Renal cortical epithelial cell (primary cell): ENCODE results near the gene LAMP1. TPM values are rescaled to one million over a fixed set of nuclear protein-coding genes. Genes with fewer than 3 reads are reported as not detected.
A peak's percentile ranks its signal among the peaks of the same experiment; 100 is the strongest.
"Not testable (repeated sequence)": the region's sequence is repeated elsewhere in the genome, so short reads cannot be mapped to it uniquely, and the experiment has no call there.

Experiments
- DNase-seq: peaks from one replicate; pipeline ENCODE4 v3.0.0-alpha.2; 2011; ENCODE audit warnings: low read depth
- total RNA-seq: library from RNA; depleted of rRNA; stranded (reverse); fragments of >200 nt; gene quantifications from 2 replicates; pipeline ENCODE4 v1.2.3, GENCODE V29; 2014

The LAMP1 gene
- total RNA-seq, 1 donor from 2014 or later: 222 TPM

DNA sequence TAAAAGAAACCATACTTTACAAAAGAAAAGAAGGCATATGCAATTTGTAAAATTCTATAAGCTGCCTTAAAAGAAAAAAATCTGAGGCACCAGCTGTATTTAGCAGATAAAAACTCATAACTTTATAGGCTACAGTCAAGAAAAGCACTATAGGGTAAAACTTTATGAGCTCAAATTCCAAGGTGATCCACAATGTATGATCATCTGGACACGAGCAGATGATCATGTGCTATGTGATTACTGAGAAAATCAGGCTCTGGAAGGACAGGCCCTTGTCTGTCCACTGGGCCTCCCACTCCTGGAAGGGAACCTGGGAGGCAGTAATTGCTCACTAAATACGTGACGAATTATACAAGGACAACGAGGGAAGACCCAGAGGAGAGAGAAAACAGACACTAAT lies 59.6 kb downstream of the LAMP1 start:
- no peak for DNase-seq

DNA sequence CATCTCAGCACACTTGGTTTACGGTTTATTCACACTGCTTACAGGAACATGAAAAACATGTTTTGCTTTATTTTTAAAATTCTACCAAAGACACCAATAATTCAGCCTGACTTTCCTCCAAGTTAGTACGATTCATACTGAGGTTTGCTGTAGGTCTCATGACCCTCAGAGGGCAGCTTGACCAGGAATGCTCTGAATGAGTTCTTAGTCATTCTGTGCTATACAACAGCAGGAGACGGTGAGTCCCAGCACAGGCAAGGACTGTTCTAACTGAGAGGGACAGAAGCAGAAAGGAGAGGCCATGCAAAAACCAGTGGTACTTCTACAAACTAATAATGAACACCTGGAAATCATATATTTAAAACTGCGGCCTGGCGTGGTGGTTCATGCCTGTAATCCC lies 60.5 kb downstream of the LAMP1 start:
- DNase-seq: peak; percentile 79

DNA sequence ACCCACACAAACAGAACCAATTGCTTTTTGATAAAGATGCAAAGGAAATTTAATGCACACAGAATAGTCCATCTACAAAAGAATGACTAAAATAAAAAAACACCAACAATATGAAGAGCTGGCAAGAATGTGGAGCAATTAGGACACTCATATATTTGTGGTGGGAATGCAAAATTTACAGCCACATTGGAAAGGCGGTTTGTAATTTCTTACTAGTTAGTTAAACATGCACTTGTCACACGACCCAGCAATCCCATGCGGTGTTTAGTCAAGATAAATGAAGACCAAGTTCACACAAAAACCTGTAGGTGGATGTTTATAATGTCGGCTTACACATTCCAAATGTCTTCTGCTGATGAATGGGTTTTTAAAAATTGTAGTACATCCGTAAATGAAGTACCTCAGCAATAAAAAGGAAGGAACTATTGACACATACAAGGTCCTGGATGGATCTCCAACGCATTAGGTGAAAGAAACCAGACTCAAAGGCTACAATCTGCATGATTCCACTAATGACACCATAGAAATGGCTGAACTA lies 61.7 kb downstream of the LAMP1 start:
- DNase-seq: peak; percentile 18

DNA sequence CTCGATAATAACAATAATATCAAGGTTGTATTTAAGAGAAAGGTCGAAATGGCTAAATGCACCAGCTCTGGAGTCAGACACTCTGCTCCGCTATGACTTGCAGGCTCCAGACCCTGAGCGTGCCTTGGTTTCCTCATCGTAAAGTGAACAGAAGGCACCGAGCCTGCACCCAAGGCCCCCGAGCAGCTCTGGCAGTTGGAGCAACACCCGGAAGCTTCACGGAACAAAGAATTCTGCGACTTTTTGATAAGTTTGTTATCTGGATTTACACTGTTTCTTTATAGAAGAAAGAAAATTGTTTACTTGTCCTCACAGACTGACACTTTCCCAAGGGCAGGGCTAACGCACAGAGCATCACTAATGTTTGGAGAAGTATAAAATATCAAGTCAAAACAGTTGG lies 62.5 kb downstream of the LAMP1 start:
- no peak for DNase-seq

DNA sequence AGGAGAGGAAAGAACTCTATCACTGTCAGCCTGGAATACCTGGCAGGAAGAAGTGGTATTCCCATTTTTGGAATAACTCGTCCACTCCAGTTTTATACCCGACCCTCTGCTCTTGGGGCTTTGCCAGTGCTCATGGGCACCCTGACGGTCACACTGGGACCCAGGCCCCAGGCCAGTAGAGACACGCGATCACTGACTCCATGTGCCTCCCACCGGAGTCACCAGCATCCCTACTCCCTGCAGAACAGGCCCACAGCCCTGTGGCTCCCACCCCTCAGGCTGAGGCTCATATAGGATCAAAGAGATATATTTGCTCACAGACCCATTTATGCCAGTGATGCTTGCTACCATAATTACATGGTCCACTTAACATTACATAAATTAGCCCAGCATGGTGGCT lies 63.4 kb downstream of the LAMP1 start:
- DNase-seq: no peak

DNA sequence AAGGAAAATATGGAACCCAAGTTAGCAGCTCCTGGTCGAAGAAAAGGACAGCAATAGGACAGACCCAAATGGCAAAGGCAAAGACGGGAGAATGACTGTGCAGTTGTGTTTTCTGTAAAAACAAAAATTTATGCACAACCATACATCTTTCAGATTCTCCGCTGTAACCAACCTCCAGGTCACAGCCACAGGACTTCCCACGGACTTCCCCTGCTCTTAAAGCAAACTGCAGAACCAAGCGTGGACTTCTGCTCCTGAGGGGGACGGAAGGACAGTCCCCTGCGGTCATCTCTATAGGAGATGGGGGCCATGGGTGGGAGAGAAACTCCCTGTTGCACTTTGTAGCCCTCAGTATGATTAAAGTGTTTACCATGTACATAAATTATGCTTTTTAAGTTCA lies 64.4 kb downstream of the LAMP1 start:
- no peak for DNase-seq

DNA sequence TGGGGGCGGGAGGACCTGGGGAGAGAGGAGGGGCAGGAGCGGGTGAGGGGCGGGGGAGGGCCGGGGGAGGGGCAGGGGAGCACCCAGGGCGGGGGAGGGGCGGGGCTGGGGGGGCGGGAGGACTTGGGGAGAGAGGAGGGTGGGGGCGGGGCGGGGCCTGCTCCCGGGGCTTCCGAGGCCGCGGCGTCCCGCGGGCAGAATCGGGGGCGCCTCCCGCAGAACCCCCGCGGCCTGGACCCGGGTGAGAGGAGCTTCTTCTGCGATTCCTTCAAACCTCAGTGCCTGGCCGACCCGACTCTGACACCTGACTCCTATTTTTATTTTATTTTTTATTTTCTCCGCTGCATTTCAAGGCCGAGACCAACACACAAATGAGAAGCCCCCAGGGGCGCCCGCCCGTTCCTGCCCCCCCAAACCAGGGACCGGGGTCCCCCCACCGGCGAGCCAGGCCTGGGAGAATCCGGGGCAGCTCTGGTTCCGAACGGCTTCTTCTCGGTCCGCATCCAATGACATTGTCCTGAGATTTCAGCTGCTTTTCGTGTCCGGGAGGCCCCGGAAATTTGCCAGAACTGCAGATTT lies 67.4 kb downstream of the LAMP1 start:
- no peak for DNase-seq

DNA sequence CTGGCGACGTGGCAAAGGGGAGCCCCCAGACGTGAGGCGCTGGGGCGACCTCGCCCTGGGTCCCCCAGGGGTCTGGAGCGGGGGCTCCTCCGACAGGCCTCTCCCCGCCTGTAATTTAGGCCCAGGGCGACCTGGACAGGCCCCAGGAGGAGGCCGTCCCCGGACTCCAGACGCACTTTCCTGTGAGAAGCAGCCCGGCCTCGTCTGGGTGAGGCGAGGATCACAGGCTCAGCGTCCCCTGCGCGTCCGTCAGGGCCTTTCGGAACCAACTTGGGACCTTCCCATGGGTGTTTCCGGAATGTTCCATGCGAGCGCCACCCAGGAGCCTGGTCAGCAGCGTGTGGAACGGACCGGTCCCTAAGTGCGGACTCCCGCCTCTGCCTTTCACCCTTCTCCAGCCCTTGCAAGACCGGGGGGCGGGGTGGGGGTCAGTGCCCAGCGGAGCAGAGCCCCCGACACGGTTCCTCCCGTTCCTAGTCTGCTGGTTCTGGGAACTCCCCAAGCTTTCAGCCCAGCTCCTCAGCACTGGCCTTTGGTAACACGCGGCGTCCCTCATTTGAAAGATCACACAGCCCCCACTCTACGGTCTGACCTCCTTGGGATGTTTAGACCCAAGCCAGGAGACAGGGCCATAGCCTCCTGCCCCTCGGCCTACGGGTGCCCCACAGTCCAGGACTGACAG lies 68.0 kb downstream of the LAMP1 start:
- no peak for DNase-seq

DNA sequence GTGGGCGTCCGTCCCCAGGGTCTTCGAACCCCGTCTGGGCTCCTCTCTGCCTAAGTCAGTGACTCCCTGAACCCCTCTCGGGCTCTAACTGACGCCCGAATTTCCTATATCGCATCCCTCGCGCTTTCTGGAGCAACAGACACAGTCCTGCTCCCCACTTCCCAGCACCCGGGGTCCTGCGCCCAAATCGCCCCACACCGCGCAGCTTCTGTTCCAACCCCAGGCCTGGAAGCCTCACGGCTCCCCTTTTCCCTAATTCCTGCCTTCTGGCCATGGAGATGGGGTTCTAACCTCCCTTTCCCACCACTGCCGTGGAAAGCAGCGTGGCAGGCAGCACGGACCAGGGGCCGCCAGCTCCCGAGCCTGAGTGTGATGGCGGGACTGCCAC lies 68.5 kb downstream of the LAMP1 start:
- no peak for DNase-seq

DNA sequence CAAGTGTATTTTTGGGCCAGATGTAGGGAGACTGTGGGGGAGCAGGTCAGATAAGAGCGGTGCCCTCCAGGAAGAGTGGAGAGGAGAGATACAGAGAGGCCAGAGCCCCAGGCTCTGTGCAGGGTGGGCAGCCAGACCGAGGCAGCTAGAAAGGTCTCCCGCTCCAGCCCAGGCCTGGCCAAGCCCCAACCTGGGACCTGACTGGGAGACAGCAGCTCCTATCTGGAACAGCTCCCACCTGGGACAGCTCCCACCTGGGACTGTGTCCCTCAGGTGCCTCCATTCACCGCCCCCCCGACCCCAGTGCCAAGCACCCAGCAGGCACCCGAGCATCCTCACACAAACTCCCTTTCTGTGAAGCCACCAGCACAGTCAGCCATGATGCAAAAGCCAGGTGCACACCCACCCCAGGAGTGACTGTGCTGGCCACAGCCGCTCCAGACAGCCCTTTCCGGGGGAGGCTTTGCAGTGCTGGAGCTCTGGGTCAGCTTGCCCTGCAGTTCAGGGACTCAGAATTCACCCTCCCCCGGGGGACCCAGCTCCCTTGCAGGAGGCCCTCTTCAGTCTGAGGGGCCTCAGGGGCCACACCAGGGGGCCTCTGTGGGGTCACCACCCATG lies 69.0 kb downstream of the LAMP1 start:
- DNase-seq: no peak

DNA sequence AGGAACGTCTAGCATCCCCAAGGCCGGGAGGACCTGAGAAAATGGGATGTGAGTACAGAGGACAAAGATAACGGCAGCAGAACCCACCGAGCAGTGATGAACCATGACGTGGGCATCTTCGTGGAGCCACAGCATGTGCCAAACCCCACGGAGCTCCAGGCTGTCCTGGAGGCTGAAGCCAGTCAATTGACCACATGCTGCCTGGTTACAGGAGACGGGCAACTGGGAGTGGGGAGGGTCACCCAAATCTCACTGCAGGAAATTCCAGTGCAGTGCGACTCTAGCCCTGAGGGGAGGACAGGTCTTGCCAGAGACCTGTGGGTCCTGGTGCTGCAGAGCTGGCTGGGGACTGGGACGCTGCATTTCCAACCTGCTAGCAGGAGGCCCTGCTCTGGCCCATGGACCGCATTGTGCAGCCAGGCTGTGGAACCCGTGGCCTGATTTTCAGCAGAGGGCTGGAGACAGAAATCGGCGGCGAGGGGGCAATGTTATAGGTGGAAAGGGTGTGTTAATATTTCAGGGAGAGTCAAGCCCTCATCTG lies 70.1 kb downstream of the LAMP1 start:
- DNase-seq: no peak

DNA sequence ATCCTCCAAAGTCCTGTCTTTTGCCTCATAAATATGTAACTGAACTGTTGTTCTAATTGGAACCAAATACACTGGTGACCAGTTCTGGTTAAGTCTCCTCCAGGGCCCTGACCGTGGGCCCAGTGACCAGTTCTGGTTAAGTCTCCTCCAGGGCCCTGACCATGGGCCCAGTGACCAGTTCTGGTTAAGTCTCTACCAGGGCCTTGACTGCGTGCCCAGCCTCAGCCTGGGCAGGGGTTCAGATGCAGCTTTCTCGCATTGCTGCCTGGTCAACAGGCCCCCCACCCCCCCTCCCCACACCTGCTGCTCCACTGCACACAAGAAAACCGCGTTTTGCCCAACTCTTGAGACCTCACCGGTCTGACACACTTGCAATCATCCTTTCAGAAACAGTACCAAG lies 70.7 kb downstream of the LAMP1 start:
- no peak for DNase-seq

DNA sequence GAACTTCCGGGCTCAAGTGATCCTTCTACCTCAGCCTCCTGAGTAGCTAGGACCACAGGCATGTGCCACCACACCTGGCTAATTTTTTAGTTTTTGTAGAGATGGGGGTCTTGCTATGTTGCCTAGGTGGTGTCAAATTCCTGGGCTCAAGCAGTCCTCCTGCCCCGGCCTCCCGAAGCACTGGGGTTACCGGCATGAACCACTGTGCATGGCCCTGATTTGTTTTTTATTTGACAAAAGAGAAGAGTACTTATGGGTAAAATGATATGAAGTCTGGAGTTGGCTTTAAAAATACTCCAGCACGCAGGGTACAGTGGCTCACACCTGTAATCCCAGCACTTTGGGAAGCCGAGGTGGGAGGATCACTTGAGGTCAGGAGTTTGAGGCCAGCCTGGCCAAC lies 71.3 kb downstream of the LAMP1 start:
- DNase-seq: not testable (repeated sequence)

DNA sequence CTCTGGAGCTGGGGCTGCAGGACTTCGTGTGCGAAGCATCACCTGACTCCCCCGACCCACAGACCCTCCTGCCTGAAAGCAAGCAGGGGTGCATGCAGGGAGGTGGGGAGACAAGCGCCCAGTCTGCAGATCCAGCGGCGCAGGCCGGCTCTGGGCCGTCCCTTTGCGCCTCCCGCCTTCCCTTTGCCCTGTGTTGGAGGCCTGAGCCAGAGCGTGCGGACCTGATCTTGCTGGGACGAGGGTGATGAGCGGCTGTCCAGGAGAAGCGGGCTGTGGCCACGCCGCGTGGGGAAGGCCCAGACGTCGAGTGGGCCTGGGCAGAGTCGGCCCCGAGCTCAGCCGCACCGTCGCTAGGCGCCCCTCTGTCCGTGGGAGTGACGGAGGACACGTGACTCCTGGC lies 72.2 kb downstream of the LAMP1 start:
- no peak for DNase-seq

DNA sequence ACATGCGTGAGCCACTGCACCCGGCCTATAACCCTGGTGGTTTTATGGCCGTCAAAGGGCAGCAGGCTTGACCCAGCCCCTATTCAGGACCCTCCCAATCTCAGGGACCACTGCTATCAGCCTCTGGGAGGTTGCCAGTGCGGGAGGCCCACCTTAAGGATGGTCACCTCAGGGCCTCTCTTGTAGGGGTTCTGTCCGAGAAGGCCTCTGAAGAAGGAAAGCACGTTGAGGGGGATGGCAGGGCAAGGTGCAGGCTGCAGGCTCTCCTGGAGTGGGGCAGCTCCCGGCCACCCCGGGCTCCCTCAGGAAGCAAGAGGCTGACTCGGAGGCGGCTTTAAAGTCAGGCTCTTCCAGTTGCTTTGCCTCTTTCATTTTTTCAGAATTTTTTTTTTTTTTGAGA lies 72.8 kb downstream of the LAMP1 start:
- DNase-seq: no peak

DNA sequence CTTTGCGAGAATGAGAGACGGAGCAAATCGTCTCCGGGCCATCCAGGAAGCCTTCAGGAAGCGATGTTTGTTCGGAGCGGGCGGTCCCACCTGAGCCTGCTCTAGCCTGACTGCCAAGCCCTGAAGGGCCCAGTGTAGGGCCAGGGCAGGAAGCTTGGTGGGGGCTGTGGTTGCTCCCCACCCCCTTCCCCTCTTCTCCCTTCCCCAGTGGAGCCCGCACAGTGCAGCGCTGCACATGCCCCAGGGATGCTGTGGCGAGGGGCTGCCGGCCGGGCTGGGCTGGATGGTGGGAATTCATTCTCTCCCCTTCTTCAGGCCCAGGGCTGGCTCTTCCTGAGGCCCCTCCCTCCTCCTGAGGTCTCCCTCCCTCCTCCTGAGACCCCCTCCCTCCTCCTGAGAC lies 74.0 kb downstream of the LAMP1 start:
- no peak for DNase-seq

DNA sequence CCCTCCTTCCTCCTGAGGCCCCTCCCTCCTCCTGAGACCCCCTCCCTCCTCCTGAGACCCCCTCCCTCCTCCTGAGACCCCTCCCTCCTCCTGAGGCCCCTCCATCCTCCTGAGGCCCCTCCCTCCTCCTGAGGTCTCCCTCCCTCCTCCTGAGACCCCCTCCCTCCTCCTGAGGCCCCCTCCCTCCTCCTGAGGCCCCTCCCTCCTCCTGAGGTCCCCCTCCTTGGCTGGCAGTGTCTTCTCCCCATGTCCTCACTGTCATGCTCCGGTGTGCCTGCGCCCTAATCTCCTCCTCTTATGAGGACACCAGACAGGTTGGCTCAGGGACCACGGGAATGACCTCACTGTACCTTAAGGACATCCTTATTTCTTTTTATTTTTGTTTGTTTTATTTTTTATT lies 74.7 kb downstream of the LAMP1 start:
- DNase-seq: not testable (repeated sequence)

Other genes with a start within 250 kb of the LAMP1 start
- 0.30 TPM in 1 of 2 replicates, not detected in the other for gene F7, start 191.4 kb upstream of the LAMP1 start, total RNA-seq
- gene F10, start 174.4 kb upstream of the LAMP1 start, total RNA-seq: 0.10 and 1.0 TPM in 2 replicates
- not detected in 2 replicates for gene PROZ, start 138.6 kb upstream of the LAMP1 start, total RNA-seq
- 54.2 and 71.9 TPM in 2 replicates for gene PCID2, start 88.6 kb upstream of the LAMP1 start, total RNA-seq
- gene CUL4A, start 87.6 kb upstream of the LAMP1 start, total RNA-seq: 130 and 156 TPM in 2 replicates
- 2.7 and 4.3 TPM in 2 replicates for gene GRTP1, start 66.9 kb downstream of the LAMP1 start, total RNA-seq
- gene ADPRHL1, start 156.2 kb downstream of the LAMP1 start, total RNA-seq: 3.8 and 5.6 TPM in 2 replicates
- gene DCUN1D2, start 193.5 kb downstream of the LAMP1 start, total RNA-seq: 6.6 and 25.8 TPM in 2 replicates